Measurements from ENCODE around the gene NFATC1.

DNA sequence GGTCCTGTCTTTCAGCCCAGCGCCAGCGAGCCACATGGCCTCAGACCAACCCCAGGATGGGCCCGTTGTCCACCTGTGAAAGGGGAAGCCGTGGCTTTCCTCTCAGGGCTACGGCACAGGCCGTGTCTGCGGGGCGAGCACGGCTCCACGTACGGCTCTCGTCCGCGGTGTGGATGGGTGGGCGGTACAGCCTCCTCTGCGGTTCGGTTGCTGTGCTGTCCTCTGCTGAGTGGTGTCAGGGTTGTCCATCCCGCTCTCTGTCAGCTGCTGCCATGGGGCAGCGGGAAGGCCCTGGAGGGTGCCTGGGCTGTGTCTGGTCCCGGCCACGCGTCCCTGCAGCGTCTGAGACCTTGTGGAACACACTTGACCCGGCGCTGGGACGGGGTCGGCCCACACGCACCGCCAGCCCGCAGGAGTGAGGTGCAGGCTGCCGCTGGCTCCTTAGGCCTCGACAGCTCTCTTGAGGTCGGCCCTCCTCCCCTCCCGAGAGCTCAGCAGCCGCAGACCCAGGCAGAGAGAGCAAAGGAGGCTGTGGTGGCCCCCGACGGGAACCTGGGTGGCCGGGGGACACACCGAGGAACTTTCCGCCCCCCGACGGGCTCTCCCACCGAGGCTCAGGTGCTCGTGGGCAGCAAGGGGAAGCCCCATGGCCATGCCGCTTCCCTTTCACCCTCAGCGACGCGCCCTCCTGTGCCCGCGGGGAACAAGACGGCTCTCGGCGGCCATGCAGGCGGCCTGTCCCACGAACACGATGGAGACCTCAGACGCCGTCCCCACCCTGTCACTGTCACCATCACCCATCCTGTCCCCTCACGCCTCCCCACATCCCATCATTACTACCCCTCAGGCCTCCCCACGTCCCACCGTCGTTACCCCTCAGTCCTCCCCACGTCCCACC, 128.7 kb downstream of the NFATC1 start:
- TF ChIP-seq, protein P1, sequence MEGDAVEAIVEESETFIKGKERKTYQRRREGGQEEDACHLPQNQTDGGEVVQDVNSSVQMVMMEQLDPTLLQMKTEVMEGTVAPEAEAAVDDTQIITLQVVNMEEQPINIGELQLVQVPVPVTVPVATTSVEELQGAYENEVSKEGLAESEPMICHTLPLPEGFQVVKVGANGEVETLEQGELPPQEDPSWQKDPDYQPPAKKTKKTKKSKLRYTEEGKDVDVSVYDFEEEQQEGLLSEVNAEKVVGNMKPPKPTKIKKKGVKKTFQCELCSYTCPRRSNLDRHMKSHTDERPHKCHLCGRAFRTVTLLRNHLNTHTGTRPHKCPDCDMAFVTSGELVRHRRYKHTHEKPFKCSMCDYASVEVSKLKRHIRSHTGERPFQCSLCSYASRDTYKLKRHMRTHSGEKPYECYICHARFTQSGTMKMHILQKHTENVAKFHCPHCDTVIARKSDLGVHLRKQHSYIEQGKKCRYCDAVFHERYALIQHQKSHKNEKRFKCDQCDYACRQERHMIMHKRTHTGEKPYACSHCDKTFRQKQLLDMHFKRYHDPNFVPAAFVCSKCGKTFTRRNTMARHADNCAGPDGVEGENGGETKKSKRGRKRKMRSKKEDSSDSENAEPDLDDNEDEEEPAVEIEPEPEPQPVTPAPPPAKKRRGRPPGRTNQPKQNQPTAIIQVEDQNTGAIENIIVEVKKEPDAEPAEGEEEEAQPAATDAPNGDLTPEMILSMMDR (IDR thresholded peaks at IDR 0.05): no peak
- TF ChIP-seq POLR2A (IDR thresholded peaks at IDR 0.05): no peak

Measured in esophagus squamous epithelium (tissue), 4 donors.